GF-D8 (cell line): ENCODE data around the gene CYP27B1.
A peak's percentile ranks its signal among the peaks of the same experiment; 100 is the strongest.

Source experiments
- DNase-seq: peaks from one replicate; lab custom pipeline; 2025; lab: John Stamatoyannopoulos, UW

Gene CYP27B1

DNA sequence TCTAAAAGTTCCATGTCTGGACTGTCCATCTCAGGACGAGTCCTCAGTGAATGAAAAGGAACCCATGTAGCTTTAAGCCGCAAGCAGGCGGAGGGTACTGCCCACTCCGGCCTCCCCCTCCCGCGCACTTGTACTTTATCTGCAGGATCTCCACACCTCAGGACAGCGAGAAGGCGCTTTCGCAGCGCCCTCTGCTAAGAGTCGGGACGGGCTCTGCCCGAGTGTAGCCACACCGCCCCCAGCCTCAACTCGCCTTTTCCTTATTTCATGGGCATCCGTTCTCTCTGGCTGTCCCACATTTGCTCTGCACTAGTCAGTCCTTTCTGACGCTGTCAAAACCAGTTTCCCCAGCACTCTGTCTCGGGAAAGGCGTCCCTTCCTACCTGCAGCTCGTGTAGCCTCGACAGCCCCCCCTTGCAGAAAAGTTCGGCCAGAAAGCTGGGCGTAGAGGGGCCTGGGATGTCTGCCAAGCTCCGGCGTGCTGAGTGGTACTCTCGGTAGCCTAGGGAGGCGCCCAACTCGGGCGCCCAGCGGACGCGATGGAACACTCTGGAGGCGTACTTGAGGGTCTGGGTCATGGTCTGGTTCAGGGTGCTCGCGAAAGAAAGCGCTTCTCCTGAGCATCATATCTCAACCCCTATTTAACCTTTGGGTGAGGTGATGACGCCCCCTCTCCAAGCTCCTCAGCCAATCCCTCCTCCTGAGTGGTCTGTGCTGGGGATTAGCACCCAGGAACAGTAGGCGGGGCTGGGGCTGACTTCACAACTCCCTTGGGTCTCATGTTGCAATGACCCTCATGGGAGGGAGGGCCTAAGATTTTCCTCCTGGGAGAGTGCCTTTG lies at the start of gene CYP27B1:
TSS of gene CYP27B1 (minus strand) at position 615 of the 841 bp plus-strand sequence. CDS start at position 578, 37 bp downstream.
- DNase-seq = no peak

DNA sequence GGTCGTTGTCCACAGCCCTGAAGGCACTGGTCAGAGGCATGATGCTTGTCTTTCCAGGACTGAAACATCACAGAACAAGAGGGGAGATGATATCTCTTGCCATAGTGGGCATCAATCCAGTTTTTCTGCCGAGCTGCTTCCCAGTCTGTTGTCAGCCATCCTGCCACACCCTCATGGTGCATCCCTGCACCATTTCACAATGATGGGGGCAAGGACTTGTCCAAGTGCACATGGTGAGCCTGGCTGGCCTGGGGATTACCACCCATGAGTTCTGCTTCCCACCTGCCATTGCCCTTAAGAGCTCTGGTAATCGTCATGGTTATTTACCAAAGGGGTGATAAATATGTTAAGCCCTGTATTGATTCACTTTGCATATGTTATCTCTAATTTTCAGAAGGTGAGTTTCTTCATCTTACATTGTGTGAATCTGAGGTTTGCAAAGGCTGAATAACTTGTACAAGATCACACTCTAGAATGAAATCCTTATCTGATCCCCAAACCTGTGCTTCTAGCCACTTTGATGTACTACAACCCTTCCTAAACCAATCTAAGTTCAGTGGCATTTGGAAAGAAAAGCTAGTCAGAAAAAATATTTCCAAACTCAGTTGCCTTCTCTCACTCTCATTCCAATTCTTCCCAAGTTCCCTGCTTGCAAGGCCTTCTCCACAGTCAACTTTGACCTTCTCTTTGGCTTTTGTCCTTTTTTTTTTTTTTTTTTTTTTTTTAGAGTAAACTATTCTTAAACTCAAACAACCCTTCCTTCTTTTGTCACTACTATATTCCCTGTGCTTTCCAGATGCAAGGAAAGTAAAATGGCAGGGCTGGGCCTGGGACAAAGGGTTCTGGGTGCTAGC lies 49.4 kb upstream of the CYP27B1 start:
- no peak for DNase-seq

DNA sequence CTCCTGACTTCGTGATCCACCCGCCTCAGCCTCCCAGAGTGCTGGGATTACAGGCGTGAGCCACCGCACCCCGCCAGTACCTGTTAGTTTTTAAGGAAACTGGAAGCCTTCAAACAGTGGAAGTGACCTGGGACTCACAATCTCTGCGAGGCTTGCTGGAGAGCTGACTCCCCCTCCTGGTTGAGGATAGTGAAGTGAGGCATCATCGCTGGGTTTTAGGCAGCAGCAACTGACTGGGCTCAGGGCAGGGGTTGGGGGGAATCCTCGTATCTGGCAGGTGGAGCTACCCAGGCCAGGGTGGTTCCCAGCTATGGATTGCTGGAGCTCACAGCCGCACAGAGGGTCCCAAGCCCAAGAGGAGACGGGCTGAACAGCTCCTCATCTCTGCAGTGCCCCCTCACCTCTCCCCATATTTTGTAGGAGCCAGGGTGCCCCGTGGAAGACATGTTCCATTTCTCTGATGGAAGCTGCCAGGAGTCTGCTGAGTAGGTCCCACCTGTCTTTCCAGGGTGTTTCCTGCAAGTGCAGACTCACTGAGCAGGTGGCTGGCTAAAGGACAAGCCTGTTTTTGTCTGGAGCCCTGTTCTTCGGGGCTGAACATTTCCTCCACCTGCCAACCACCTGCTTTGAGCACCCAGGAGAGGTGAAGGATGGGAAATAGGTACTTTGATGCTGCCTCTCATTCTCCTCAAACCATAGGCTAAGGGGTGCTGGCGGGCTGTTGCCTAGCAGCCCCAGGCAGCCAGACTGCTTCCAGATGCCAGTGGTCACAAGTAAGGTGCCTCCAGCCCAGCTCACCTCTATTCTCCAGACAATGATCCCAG lies 48.5 kb upstream of the CYP27B1 start:
- DNase-seq = no peak

GRCh38 chr12:57813971-57814772 lies 47.3 kb upstream of the CYP27B1 start:
- DNase-seq = no peak

GRCh38 chr12:57813111-57813970 lies 46.5 kb upstream of the CYP27B1 start:
- DNase-seq = no peak

- DNase-seq = no peak
Measured at GRCh38 chr12:57811028-57811755, 44.3 kb upstream of the CYP27B1 start.

- DNase-seq = no peak
Measured at GRCh38 chr12:57810450-57810849, 43.6 kb upstream of the CYP27B1 start.

DNA sequence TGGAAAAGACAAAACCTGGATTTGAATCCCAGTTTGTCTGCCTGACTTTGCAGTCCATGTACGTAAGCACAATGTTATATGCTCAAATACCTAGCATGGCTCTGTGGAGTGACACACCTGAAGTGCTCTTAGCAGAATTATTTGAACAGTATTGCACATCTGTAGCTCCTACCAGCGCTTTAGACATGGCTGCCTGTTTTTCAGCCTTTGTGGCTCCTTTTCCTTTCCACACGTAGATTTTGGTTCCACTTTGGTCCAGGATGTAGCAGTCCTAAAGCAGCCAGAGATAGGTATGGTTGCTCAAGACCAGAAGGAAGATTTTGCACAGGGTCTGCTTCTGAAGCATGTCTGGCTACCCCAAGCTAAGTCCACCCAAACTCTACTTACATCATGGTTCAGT lies 42.5 kb upstream of the CYP27B1 start:
- DNase-seq = no peak

- no peak for DNase-seq
Measured at GRCh38 chr12:57808351-57808750, 41.5 kb upstream of the CYP27B1 start.

GRCh38 chr12:57807285-57807684 lies 40.4 kb upstream of the CYP27B1 start:
- no peak for DNase-seq

DNA sequence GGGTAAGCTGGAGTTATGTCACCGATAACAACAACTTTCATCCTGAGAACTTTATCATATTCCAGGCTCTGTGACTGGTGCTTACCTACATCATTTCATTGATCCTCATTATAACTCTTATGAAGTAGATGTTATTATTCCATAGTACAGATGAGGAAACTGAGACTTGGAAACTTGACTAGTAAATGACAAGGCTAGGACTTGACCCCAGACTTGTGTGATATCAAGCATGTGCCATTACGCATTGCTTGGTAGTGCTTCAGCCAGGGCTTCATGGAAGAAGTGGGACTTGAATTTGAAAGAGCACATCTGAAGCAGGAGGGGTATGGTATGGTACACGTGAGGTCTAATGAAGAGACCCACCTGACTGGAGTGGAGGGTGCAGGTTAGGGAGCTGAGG lies 39.8 kb upstream of the CYP27B1 start:
- DNase-seq = no peak

DNA sequence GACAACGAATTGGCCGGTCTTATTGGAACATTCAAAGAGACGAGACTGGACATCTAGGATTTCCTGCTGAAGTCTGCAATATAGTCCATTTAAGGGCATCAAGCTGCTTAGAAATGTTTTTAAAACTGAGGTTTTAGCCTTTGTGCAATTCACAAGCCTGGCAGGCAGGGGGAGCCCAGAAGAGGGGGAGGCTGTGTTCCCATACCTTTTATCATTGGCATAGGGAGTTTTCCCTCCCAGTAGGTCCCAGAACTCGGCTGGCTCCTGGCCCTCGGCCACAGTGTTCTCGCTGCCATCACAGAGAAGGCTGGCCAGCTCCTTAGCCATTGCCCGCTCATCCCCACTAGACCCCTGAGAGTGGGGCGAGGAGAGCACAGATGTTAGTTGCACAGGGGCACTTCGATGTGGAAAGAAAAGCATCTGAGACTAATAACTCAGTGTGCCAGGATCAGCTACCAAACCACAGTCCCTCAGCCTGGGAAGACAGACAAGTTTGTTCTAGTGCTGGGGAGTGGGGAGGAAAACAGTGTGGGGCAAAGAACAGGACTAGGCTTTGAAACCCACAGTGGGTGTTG lies 36.5 kb upstream of the CYP27B1 start:
- DNase-seq = no peak

DNA sequence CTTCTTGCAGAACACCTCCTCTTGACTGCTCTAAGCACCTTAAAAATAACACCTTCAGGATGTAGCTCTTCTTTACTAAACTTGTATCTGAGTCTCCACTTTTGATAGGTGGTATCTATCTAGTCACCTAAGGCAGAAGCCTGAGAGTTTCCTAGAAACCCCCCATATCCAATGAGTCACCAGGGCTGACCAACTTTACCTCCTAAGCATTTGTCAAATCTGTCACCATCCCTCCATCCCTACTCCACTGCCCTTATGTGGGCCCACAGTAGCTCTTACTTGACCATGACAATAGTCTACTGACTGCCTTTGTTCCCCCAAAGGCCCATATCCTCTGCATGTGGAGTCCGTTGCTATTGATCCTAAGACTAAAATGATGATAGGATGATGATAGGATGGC lies 35.7 kb upstream of the CYP27B1 start:
- DNase-seq = no peak

DNA sequence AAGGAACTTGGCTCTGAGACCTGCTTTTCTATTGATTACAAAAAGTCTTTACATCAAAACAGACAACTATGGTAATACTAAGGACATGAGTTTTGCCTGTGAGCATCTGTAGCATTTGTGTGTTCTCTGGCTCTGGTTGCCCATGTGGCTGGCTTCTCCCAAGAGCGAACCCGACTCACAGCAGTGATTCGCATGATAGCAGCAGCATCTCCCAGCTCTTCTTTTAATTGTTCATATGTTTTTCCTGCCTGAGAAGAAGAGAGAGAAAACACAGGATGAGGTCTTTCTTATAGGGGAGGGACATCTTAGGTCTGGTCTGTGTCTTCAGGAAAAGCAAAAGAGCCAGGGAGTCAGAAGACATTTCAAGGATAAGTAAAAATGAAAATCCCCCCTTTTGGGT lies 34.1 kb upstream of the CYP27B1 start:
- no peak for DNase-seq

GRCh38 chr12:57797933-57798332 lies 31.1 kb upstream of the CYP27B1 start:
- DNase-seq = peak; percentile 56

GRCh38 chr12:57796996-57797395 lies 30.1 kb upstream of the CYP27B1 start:
- DNase-seq = no peak

GRCh38 chr12:57795354-57795753 lies 28.5 kb upstream of the CYP27B1 start:
- DNase-seq = no peak

DNA sequence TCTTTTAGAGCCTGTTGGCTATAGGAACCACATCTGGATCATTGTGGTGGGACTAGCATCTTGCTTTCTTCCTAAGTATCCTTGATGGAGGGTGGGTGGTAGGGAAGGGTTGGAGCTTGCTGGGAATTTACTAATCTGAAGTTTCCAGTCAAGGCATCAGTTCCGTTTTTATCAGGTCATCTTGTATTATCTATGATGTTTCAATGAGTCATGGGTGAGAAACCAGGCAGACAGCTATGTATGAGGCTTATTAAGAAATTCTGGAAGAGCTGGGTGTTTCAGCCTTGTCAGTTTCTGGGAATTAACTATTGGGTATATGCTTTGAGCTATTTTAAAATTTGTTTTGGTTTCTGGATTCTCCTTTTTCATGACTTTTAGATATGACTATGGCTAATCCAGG lies 27.0 kb upstream of the CYP27B1 start:
- no peak for DNase-seq

DNA sequence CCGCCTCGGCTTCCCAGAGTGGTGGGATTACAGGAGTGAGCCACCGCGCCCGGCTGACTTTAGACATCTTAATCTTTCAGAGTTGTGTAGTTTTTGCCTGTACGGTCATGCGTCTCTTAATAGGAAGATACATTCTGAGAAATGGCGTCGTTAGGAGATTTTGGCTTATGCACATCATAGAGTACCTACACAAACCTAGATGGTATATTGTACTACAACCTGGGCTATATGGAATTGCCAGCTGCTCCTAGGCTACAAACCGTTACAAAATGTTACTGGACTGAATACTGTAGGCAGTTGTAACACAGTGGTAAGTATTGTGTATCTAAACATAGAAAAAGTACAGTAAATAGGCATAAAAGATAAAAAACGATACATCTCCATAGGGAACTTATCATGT lies 17.0 kb upstream of the CYP27B1 start:
- no peak for DNase-seq

GRCh38 chr12:57783466-57783801 lies 16.6 kb upstream of the CYP27B1 start:
- no peak for DNase-seq
